Neural cell (in vitro differentiated cells): Measurements from ENCODE around the gene XIRP1. TPM values are rescaled to one million over a fixed set of nuclear protein-coding genes. Genes with fewer than 3 reads are reported as not detected.

Source experiments
- H2AFZ ChIP-seq: fragments of 200-600, 300-800 bp; sonication (generic), shearing (Covaris generic); 2 replicates; pipeline ENCODE4 v1.6.0; 2014; ENCODE audit warnings: low read depth, mild to moderate bottlenecking, antibody characterized with exemption, low read length, moderate library complexity
- H3F3A ChIP-seq: fragments of 200-600 bp; shearing (Covaris generic); 2 replicates; pipeline ENCODE4 v1.6.1; 2016; ENCODE audit warnings: mild to moderate bottlenecking, moderate library complexity, mixed read lengths, antibody characterized with exemption, low read length; ENCODE audit not compliant: insufficient read depth, poor library complexity, severe bottlenecking
- H3K27ac ChIP-seq: fragments of 200-600, 300-800 bp; sonication (generic), shearing (Covaris generic); 2 replicates; pipeline ENCODE4 v1.5.1; 2014; ENCODE audit warnings: mild to moderate bottlenecking, low read length, moderate library complexity
- H3K27me3 ChIP-seq: fragments of 300-800, 200-600 bp; sonication (generic), shearing (Covaris generic); 2 replicates; pipeline ENCODE4 v1.6.0; 2014; ENCODE audit warnings: mild to moderate bottlenecking, low read depth, low read length, moderate library complexity; ENCODE audit not compliant: insufficient read depth
- H3K36me3 ChIP-seq: fragments of 300-800, 200-600 bp; sonication (generic), shearing (Covaris generic); 2 replicates; pipeline ENCODE4 v1.5.1; 2014; ENCODE audit warnings: mild to moderate bottlenecking, antibody characterized with exemption, low read length, moderate library complexity; ENCODE audit not compliant: insufficient read depth
- H3K4me2 ChIP-seq: fragments of 300-800, 200-600 bp; sonication (generic), shearing (Covaris generic); 2 replicates; pipeline ENCODE4 v1.6.0; 2014; ENCODE audit warnings: mild to moderate bottlenecking, low read length
- H3K4me3 ChIP-seq: fragments of 300-800, 200-600 bp; sonication (generic), shearing (Covaris generic); 2 replicates; pipeline ENCODE4 v1.5.1; 2014; ENCODE audit warnings: mild to moderate bottlenecking, low read length, moderate library complexity
- H3K79me2 ChIP-seq: fragments of 200-600 bp; shearing (Covaris generic); replicated peaks from 2 replicates; pipeline ENCODE4 v1.6.0; 2014; ENCODE audit warnings: mild to moderate bottlenecking, low read length, moderate library complexity; ENCODE audit not compliant: insufficient read depth
- H3K9ac ChIP-seq: fragments of 300-800, 200-600 bp; sonication (generic), shearing (Covaris generic); 2 replicates; pipeline ENCODE4 v1.6.1; 2016; ENCODE audit warnings: mild to moderate bottlenecking, low read length, mixed read lengths
- H3K9me2 ChIP-seq: fragments of 200-600 bp; shearing (Covaris generic); 2 replicates; pipeline ENCODE4 v1.6.1; 2016; ENCODE audit warnings: mild to moderate bottlenecking, low read length, mixed read lengths; ENCODE audit not compliant: insufficient read depth
- H3K9me3 ChIP-seq: fragments of 200-600, 300-800 bp; sonication (generic), shearing (Covaris generic); 2 replicates; pipeline ENCODE4 v1.6.1; 2016; ENCODE audit warnings: mild to moderate bottlenecking, mixed run types, low read length, moderate library complexity, mixed read lengths
- H4K20me1 ChIP-seq: fragments of 200-600 bp; shearing (Covaris generic); 2 replicates; pipeline ENCODE4 v1.6.1; 2016; ENCODE audit warnings: mild to moderate bottlenecking, mixed run types; ENCODE audit not compliant: insufficient read depth
- CTCF ChIP-seq: fragments of 450-650 bp; IDR thresholded peaks from 2 replicates; pipeline ENCODE4 v1.5.1; 2014; ENCODE audit warnings: antibody characterized with exemption, mild to moderate bottlenecking, moderate library complexity; ENCODE audit not compliant: poor library complexity, severe bottlenecking
- EP300 ChIP-seq: fragments of 450-650 bp; conservative IDR thresholded peaks from 2 replicates; pipeline ENCODE4 v1.6.1; 2014; ENCODE audit warnings: antibody characterized with exemption, mild to moderate bottlenecking, moderate library complexity; ENCODE audit not compliant: poor library complexity, severe bottlenecking
- EZH2 ChIP-seq: fragments of 200-600, 300-800 bp; shearing (Covaris generic), sonication (generic); IDR thresholded peaks from 2 replicates; pipeline ENCODE4 v1.6.1; 2014; ENCODE audit warnings: antibody characterized with exemption, low read length, borderline replicate concordance, mild to moderate bottlenecking; ENCODE audit not compliant: insufficient read depth, poor library complexity, severe bottlenecking
- MXI1 ChIP-seq: fragments of 450-650 bp; conservative IDR thresholded peaks from 2 replicates; pipeline ENCODE4 v1.6.1; 2014; ENCODE audit warnings: antibody characterized with exemption, mild to moderate bottlenecking; ENCODE audit not compliant: poor library complexity, severe bottlenecking
- POLR2AphosphoS5 ChIP-seq: IDR thresholded peaks from 2 replicates; pipeline ENCODE4 v1.6.1; 2012
- RAD21 ChIP-seq: fragments of 450-650 bp; conservative IDR thresholded peaks from 2 replicates; pipeline ENCODE4 v1.6.1; 2014; ENCODE audit warnings: antibody characterized with exemption, mild to moderate bottlenecking, moderate library complexity
- SMC3 ChIP-seq: fragments of 450-650 bp; conservative IDR thresholded peaks from 2 replicates; pipeline ENCODE4 v1.6.1; 2014; ENCODE audit warnings: antibody characterized with exemption, mild to moderate bottlenecking, moderate library complexity; ENCODE audit not compliant: poor library complexity
- TAF1 ChIP-seq: IDR thresholded peaks from 2 replicates; pipeline ENCODE4 v1.6.1; 2012; ENCODE audit warnings: low read depth
- polyA plus RNA-seq: library from polyadenylated mRNA; depleted of rRNA; stranded (reverse); fragments of >200 nt; gene quantifications from 2 replicates; pipeline ENCODE4 v1.2.3, GENCODE V29; 2014
- TF ChIP-seq, protein P1 (sequence below): IDR thresholded peaks from 2 replicates; pipeline ENCODE4 v1.6.1; 2012; ENCODE audit warnings: borderline replicate concordance

XIRP1 gene
- polyA plus RNA-seq, 1 donor from 2014 or later, result not detected

GRCh38 chr3:39237027-39237426 is 44.6 kb upstream of the XIRP1 start:
- no peak overlapping the region for H3K4me2 ChIP-seq
- no peaks in the 10 kb centered on the region for H3K79me2 ChIP-seq
- no peaks in the 10 kb centered on the region for H4K20me1 ChIP-seq
- no peak overlapping the region for H3K27ac ChIP-seq
- no peaks in the 10 kb centered on the region for H3K36me3 ChIP-seq
- TF ChIP-seq, protein P1, sequence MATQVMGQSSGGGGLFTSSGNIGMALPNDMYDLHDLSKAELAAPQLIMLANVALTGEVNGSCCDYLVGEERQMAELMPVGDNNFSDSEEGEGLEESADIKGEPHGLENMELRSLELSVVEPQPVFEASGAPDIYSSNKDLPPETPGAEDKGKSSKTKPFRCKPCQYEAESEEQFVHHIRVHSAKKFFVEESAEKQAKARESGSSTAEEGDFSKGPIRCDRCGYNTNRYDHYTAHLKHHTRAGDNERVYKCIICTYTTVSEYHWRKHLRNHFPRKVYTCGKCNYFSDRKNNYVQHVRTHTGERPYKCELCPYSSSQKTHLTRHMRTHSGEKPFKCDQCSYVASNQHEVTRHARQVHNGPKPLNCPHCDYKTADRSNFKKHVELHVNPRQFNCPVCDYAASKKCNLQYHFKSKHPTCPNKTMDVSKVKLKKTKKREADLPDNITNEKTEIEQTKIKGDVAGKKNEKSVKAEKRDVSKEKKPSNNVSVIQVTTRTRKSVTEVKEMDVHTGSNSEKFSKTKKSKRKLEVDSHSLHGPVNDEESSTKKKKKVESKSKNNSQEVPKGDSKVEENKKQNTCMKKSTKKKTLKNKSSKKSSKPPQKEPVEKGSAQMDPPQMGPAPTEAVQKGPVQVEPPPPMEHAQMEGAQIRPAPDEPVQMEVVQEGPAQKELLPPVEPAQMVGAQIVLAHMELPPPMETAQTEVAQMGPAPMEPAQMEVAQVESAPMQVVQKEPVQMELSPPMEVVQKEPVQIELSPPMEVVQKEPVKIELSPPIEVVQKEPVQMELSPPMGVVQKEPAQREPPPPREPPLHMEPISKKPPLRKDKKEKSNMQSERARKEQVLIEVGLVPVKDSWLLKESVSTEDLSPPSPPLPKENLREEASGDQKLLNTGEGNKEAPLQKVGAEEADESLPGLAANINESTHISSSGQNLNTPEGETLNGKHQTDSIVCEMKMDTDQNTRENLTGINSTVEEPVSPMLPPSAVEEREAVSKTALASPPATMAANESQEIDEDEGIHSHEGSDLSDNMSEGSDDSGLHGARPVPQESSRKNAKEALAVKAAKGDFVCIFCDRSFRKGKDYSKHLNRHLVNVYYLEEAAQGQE, result no peak
- TF ChIP-seq SMC3 (no peak), EP300 (no peak), CTCF (no peak), MXI1 (no peak), TAF1 (no peak), EZH2 (no peak), POLR2AphosphoS5 (no peak), RAD21 (no peak)
- H3K9me3 ChIP-seq, result no peaks in the 10 kb centered on the region
- no peaks in the 10 kb centered on the region for H3K27me3 ChIP-seq
- no peak overlapping the region for H3K4me3 ChIP-seq
- no peak overlapping the region for H2AFZ ChIP-seq
- no peaks in the 10 kb centered on the region for H3F3A ChIP-seq
- H3K9me2 ChIP-seq, result no peaks in the 10 kb centered on the region
- H3K9ac ChIP-seq, result no peak overlapping the region

DNA sequence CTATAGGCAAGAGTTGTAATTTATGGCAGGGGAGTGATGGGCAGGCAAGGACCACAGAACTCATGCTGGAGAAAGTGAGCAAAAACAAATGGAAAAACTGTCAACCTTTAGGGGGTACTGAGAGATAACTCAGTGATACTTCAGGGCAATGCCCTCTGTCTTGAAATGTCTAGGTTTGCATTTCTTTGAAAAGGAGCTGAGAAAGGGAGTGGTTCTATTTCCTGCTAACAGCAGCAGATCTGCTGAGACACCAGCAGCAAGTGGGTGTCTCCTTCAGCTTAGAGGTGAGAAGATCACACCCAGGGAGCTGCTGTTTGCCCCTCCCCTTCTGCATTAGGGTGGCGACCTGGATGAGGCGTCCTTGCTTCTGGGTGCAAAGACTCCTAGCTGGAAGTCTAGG is 42.3 kb upstream of the XIRP1 start:
- H3K36me3 ChIP-seq, result no peaks in the 10 kb centered on the region
- no peaks in the 10 kb centered on the region for H3K79me2 ChIP-seq
- H3K4me2 ChIP-seq, result no peak overlapping the region
- TF ChIP-seq SMC3 (no peak), TAF1 (no peak), MXI1 (no peak), EP300 (no peak)
- no peak overlapping the region for H3K4me3 ChIP-seq
- H3K27ac ChIP-seq, result no peak overlapping the region
- no peaks in the 10 kb centered on the region for H3K9me2 ChIP-seq
- H3F3A ChIP-seq, result no peaks in the 10 kb centered on the region
- H3K27me3 ChIP-seq, result no peaks in the 10 kb centered on the region
- no peaks in the 10 kb centered on the region for H3K9me3 ChIP-seq
- no peak overlapping the region for H3K9ac ChIP-seq
- no peaks in the 10 kb centered on the region for H4K20me1 ChIP-seq
- H2AFZ ChIP-seq, result no peak overlapping the region

GRCh38 chr3:39232859-39233258 is 40.5 kb upstream of the XIRP1 start:
- Histone ChIP-seq H3F3A (no peaks in the 10 kb centered on the region), H3K4me2 (no peak overlapping the region), H3K9me2 (no peaks in the 10 kb centered on the region), H3K9me3 (no peaks in the 10 kb centered on the region), H3K27me3 (no peaks in the 10 kb centered on the region), H3K4me3 (no peak overlapping the region), H2AFZ (no peak overlapping the region), H3K79me2 (no peaks in the 10 kb centered on the region), H4K20me1 (no peaks in the 10 kb centered on the region), H3K36me3 (no peaks in the 10 kb centered on the region), H3K27ac (no peak overlapping the region), H3K9ac (no peak overlapping the region)
- TF ChIP-seq SMC3 (no peak), EP300 (no peak), TAF1 (no peak), POLR2AphosphoS5 (no peak)
